HG02870 (cell line): ENCODE results near the gene MARCHF10.

Experiments
- ATAC-seq: cut with Tn5 transposase; IDR thresholded peaks from one replicate; pipeline ENCODE4 v1.9.1; 2021; ENCODE audit warnings: mild to moderate bottlenecking, moderate library complexity; ENCODE audit not compliant: unreplicated experiment

MARCHF10 gene

DNA sequence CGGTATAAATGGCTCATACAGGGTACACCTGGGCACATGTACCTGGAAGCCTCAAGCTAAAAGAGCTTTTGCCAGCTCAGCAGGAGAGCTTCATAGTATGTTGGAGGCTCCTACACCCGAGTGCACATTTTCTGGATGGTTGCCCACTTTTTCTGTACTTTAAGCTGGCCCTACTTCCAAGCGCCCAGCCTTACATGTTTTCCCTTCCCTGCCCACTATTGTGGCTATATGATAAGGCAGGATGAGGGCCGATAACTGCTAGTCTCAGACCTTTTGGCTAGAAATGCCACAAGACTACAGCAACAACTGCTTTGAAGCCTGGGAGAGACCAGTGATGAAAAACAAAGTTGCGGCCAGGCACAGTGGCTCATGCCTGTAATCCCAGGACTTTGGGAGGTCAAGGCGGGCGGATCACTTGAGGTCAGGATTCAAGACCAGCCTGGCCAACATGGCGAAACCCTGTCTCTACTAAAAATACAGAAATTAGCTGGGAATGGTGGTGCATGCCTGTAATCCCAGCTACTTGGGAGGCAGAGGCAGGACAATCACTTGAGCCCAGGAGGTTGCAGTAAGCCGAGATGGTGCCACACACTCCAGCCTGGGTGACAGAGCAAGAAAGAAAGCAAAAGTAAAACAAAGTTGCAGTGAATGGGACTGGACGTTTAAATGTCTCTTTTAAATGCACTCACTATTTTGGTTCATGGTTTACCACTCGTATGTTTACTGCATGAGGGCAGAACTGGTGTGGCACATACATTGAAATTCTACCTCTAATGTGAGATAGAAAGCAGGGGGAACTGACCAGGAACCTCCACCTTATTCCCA lies 14.2 kb upstream of the MARCHF10 start:
- no peak for ATAC-seq

DNA sequence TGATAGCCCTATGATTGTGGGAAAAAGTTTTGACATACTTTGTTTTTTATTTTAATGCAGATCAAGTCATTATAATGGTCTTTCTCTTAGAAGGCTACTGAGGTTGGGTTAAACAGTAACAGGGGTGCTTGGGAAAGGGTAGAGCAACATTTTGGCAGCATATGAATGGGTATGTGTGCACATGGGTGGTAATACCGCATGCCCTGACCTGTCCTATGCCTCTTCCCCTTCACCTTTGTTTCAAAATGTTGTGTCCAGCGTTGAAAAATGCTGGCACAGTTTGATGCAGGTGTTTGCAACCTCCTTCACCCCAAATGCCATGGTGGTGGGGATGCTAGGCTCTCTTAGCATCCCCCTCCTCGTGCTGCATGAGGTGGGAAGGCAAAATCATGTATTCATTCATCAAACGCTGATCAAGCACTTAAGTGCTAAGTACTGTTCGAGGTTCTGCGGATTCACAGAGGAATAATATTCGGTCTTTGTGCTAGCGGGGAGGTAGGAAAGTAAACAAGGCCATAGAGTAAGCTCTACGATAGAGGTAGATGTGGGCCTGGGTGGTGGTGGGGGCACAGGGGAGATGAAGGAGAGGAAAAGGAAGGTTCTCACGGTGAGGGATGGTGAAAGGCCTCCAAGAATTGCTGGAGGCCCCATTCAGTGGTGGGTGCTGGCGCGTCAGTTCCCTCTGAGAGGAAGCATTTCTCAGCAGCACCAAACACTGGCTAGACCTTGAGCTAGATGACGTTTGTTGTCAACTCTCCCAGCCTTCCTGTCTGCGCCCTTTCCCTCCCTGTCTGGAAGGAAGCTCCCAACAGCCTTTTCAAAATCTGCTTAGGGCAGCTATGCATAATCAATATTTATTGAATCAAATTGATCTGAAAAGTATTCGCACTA lies 13.3 kb upstream of the MARCHF10 start:
- ATAC-seq, result no peak

DNA sequence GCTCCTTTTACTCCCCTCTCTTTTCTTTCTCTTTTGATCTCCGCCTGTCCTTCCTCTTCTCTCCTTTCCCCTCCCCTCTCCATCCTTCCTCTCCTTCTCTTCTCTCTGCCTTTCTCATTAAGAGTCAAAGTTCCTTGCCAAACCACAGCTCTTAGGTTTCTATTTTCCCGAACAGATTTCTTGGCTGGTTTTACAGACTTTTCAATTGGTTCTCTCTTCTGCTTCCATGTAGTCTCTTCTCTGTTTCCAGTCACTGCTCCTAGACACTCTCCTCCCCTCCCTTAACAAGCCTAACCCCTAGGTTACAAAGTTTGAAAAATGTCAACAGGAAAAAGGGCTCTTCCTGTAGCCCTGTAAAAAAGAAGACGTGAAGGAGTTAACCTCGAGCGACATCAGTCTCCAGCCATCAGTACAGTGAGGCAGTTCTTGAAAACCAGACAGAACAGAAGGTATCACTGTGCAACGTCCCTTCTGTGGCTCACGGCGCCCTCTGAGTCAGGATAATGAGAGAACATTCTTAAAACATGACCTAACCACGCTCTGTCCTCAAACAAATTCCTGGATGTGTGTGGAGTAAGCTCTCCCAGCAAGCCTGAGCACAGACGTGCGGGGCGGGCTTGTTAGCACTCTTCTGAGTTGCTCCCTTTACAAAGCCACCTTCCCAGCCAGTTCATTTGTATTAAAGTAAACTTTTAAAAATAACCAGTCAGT lies 11.6 kb upstream of the MARCHF10 start:
- ATAC-seq, result no peak

DNA sequence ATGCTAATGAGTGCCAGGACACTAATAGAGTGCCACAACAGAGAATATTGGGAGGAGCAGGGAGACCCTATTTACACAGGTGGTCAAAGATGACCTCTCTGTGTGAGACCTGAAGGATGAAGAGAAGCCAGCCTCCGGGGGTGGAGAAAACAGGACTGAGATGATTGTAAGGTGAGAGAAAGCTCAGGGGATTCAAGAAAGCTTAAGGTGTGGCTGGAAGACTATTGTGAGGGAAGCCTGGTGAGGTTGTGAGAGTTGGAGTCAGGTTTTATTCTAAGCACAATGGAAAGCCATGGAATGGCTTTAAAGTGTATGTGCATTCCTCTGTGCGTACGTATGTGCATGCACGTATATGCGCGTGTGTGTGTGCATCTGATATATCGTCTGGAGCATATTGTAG lies 10.4 kb upstream of the MARCHF10 start:
- no peak for ATAC-seq

DNA sequence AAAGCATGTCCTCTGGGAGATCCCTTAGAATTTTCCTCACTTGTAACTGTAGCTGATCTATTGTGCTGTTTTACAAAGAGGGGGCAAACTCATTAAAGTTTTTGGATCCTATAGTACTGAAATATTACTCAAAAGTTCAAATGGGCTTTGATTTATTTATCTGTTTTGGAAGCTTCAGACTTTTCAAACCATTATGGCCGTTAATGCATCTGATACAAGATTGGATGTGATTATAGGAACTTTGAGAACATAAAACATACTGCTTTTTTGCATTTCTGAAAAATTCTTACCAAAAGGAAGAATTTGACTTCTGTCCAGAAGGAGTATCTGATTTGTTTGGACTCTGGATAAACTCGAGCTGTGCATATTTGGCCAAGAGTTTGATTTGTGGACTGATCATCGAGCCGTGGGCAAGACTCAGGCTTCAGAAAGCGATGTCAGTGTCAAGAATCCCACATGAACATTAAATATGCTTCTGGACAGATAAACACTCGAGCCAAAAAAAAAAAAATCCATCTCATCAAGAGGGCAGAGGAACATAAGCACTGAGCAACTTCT lies 8.2 kb upstream of the MARCHF10 start:
- ATAC-seq, result no peak

DNA sequence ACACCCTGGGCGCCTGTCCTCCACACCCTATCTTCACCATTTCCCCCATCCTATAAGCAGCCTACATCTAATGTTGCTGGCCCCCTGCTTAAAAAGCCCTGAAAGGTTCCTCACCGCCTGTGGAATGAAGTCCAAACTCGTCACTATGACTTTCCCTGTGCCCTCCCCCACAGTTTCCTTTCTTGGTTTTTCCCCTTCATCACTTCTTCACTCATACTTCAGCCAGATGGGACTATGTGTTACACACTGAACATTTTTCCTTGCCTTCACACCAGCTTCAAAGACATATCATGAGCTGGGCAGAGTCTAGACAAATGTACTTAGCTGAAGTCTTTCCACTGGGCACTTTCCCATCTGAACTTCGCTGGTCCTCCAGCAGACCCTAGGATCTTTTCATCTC lies 1.5 kb upstream of the MARCHF10 start:
- no peak for ATAC-seq

DNA sequence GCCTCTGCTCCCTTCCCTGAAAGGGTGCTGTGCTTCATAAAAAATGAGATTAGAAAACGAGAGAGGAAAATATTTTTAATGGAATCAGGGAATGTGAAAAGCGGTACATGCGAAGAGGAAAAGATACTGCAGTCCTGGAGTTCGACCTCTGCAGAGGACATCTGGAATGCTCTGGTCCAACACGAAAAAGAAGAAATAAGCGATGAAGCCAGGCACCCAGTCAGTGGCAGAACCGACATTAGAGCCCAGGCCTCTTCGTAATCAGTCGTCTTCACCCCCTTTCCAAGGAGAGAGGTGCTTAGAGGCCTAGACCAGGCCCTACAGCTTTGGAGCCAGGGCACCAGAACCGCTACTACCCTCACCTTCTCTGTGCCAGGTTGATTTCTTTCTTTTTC lies 459 bp upstream of the MARCHF10 start:
- no peak for ATAC-seq

DNA sequence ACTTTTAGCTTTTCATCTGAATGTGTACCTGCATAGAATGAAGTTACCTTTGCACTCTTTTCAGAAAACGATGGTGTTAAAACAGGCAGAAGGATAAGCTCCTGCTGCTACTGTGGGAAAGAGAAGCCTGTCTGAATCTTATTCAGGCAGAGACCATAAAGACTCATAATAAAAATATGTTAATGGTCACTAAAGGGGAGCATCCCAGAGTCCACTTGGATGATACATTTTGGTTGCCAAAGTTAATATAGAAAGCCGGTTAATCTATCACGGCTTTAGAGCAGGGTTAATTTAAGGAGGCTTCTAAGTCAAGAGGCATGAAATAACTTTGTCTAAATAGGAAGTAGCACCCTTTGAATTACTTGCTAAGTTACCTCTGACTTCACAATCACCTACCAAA lies 2.9 kb downstream of the MARCHF10 start:
- no peak for ATAC-seq

DNA sequence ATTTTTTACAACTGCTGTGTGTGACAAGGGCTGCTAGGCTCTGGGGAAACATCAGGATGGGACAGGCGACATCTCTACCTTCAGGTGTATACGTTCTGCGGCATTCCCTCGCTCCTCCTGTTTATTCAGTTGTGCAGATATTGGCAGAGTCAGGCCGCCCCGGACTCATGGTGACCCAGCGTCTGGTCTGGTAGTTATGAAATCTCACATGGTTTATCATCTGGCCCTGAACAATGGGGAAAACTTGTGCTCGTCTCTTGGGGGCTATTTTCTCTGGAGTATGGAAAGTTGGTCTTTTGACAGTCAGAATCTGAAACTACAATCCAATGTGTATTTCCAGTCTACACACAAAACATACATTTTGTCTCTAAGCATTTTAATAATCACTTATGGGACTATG lies 3.3 kb downstream of the MARCHF10 start:
- no peak for ATAC-seq

DNA sequence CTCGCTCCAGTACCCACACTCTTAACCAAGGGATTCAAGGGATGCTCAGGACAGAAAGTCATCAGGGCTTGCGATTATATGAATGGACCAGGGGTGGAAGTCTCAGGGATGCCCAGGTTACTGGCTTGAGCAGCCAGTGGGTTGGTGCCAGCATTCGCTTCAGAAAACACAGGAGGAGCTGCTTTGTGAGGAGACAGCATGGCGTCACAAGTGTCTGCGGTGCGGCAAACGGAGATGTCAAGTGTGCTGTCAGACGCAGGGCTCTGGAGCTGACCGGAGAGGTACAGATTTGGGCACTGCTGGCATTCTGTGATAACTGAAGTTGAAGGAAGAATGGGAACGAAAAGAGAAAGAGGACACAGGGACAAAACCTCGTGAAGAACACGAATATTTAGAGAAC lies 4.1 kb downstream of the MARCHF10 start:
- ATAC-seq, result no peak

DNA sequence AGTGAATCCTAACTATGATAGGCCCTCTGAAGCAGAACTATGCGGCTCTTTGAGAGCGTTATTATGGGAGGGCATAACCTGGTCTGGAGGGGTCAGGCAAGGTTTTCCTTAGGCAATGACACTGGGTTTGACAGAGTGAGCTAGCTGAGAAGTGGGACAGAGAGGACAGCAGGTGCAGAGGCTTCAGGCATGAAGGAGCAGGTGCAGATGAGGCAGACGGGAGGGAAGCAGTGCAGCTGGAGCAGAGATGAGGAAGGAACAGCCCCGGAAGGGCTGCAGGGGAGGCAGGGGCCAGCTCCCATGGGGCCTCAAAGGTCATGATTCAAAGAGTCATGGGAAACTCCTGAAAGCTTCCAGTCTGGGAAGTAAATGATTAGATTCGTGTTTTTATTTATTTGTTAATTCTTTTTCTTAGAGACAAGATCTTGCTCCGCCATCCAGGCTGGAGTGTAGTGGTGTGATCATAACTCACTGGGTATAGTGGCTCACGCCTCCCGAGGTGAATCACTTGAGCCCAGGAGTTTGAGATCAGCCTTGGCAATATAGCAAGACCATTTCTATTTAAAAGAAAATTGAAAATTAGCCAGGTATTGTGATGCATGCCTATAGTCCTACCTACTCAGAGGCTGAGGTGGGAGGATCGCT lies 5.4 kb downstream of the MARCHF10 start:
- ATAC-seq, result no peak

DNA sequence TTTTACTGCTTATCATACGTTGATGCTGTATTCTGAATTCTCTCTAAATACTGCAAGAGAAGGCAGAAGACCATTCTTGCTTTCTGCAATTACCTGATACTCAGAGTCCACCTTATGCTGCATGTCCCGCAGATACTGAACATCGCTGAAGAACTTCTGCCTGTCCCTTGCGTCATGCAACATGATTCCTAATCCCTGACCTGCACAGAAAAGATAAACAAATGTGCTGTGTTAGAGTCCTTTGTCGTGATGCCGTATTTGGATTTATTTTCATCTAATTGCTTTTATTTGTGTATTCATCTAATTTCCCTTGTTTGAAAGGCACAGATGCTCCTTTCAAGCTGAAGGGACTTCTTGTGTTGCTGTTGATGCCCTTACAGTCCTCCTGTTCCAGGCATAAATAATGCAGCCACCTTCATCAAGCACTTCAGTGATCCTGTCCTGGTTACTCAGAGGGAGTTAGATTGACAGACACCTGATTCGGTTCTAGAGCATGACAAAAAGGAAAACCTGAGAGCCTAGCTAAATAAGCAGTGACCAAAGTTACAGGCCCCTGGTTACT lies 6.5 kb downstream of the MARCHF10 start:
- ATAC-seq, result no peak

DNA sequence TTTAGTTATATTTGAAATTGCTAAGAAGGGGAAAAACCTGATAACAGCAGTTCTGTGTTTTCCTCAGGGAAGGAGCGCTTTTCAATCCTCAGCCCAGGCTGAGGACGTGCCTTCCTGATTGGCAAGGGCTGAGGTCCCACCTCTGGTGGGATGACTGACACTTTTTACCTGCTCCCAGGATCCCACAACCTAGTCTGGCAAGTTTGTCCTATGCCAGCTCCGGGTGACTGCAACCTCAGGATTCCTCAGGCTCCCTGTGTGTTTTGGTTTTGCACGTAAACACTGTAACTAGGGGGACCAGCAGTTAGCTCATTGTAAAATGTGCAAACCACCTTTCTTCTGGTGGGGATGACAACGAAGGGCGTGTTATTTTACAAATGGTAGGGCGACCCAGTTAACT lies 7.5 kb downstream of the MARCHF10 start:
- ATAC-seq, result no peak

DNA sequence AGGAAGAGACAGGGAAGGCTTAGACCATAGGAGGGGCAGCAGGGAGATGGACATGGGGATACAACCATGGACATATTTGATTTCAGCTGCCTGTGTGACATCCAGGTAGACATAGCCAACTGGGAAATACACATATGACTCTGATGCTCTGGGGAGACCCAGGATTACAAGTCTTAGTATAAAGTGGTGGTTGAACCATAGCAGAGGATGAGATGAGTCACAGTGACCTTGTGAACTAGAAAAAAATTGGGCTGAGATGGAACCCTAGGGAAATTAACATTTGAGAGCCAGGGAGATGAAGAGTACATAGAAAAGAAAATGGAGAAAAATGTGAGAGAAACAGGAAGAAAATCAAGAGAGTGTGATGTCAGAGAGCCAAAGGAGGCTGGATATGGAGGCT lies 10.2 kb downstream of the MARCHF10 start:
- ATAC-seq, result no peak

DNA sequence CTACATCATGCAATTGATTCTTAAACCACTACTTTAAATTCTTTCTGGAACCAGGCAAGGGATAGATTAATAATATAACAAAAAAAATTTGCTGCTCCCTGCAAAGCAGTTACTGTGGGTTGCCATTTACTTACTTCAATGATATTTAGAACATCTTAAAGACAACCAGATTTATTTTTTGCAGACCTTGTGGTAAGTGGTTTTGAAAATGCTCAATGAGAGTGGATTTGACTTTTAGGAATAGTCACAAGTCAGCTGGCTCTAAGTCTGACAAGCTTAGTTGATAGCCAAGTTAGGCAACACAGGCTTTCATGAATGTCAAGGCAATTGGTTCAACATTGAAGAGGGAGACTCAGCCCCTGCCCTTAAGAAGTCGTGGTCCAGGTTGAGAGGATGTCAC lies 11.8 kb downstream of the MARCHF10 start:
- no peak for ATAC-seq

DNA sequence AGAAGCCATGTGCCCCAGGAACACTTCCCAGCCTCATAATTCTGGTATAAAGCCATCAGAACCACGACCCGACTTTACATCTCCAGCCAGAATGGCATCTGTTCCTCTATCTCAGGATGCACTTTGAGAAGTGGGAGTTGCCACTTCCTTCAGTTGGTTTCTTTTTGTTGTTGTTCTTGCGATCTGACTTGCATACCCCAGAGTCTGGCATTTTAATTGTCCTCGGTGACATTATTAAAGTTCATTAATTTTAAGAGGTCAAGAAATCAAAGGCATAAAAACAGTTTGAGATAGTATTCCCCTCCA lies 13.5 kb downstream of the MARCHF10 start:
- no peak for ATAC-seq

DNA sequence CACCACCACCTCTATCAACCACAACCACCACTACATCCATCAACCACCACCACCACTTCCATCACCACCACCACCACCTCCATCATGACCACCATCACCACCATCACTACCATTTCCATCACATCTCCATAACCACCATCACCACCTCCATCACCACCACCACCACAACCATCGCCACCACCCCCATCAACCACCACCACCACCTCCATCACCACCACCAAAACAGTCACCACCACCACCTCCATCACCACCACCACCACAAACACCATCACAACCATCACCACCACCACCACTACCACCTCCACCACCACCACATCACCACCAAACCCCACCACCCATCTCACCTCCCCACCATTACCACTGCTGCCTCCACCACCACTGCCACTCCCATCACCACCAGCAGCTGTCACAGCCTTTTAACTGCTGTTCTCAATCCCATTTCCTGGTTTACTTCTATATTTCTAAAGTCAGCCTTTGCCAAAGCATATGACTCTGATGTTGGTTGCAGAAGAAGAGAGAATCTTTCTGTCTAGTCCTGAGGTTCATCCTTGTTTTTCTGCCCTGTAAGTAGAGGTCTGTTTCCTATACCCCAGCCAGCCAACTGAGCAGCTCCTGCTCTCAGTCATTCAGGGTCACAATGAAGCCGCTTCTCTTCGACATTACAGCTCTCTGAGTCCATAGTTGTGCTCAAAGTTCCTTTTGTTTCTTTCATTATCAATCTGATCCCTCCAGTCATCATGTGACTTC lies 14.0 kb downstream of the MARCHF10 start:
- no peak for ATAC-seq

DNA sequence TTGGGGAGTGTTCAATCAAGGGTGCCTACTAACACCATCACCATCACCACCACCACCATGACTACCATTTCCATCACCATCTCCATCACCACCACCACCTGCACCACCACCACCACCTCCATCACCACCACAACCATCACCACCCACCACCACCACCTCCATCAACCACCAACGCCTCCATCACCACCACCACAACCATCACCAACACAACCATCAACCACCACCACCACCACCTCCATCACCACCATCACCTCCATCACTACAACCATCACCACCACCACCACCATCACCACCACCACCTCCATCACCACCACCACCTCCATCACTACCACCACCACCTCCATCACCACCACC lies 15.7 kb downstream of the MARCHF10 start:
- no peak for ATAC-seq

DNA sequence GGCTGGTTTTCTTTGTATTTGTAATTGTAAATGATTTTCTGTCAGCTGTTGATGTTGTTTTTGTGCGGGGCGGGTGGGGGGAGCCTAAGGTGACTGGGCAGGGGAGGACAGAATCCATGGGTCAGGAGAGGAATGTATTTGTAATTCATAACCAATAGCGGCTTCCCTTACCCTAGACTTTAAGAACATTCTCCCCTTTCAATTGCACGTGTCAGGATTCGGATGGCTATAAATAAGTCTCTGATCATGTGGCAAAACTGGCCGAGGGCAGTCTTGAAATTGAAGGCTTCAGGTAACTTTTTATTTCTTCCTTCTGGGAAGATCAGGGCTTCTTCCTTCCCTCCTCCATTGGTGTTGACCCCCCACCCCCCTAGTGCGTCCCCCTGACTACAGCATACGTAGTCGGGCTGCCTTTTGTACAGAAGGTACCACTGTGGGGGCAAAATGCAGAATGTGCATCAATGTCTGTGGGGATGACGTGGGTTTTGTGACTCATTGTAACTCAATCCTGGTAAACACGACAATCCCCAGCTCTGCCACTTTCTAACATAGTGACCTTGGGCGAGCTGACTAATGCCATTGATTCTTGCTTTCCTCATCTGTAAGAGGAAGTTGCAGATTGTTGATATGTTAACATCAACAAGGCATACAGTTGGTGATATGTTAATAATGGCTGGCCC lies 16.2 kb downstream of the MARCHF10 start:
- ATAC-seq, result no peak
